ENCODE measurements around the gene ASTN2.

ASTN2 gene

GRCh38 chr9:117300371-117301110 lies 114.3 kb downstream of the ASTN2 start:
- no peak for DNase-seq

GRCh38 chr9:117296453-117296852 lies 118.4 kb downstream of the ASTN2 start:
- no peak for DNase-seq

GRCh38 chr9:117293206-117294114 lies 121.4 kb downstream of the ASTN2 start:
- no peak for DNase-seq

- no peak for DNase-seq
These were observed 123.8 kb downstream of the ASTN2 start for GRCh38 chr9:117290856-117291622.

GRCh38 chr9:117290306-117290840 lies 124.5 kb downstream of the ASTN2 start:
- DNase-seq, result no peak

- DNase-seq, result no peak
These were observed 128.6 kb downstream of the ASTN2 start for GRCh38 chr9:117286245-117286644.

- no peak for DNase-seq
These were observed 130.4 kb downstream of the ASTN2 start for GRCh38 chr9:117284414-117284813.

GRCh38 chr9:117282541-117282940 lies 132.3 kb downstream of the ASTN2 start:
- DNase-seq, result no peak

- no peak for DNase-seq
These were observed 136.3 kb downstream of the ASTN2 start for GRCh38 chr9:117278471-117279035.

- DNase-seq, result no peak
These were observed 136.8 kb downstream of the ASTN2 start for GRCh38 chr9:117278020-117278419.

- no peak for DNase-seq
These were observed 138.4 kb downstream of the ASTN2 start for GRCh38 chr9:117276444-117276843.

GRCh38 chr9:117273612-117274011 lies 141.2 kb downstream of the ASTN2 start:
- no peak for DNase-seq

- no peak for DNase-seq
These were observed 145.9 kb downstream of the ASTN2 start for GRCh38 chr9:117268847-117269446.

- DNase-seq, result no peak
These were observed 147.9 kb downstream of the ASTN2 start for GRCh38 chr9:117266855-117267497.

- no peak for DNase-seq
These were observed 149.6 kb downstream of the ASTN2 start for GRCh38 chr9:117265253-117265652.

- no peak for DNase-seq
These were observed 156.5 kb downstream of the ASTN2 start for GRCh38 chr9:117258184-117258866.

- no peak for DNase-seq
These were observed 161.6 kb downstream of the ASTN2 start for GRCh38 chr9:117253261-117253660.

- no peak for DNase-seq
These were observed 164.1 kb downstream of the ASTN2 start for GRCh38 chr9:117250610-117251215.

GRCh38 chr9:117249799-117250198 lies 165.1 kb downstream of the ASTN2 start:
- no peak for DNase-seq

- no peak for DNase-seq
These were observed 167.6 kb downstream of the ASTN2 start for GRCh38 chr9:117247266-117247665.

All from stimulated activated CD4-positive, alpha-beta T cell treated with anti-CD3 and anti-CD28 coated beads, Interleukin-2, amount 100 ng/mL, for 24 hours (primary cell).